Calu3 (cell line): ENCODE measurements around the gene TGFBI. TPM values are rescaled to one million over a fixed set of nuclear protein-coding genes. Genes with fewer than 3 reads are reported as not detected.

Experiments
- BruUV-seq: library from RNA; stranded (reverse); fragments of 400-500 nt; replicated peaks from 2 replicates; lab custom pipeline; 2021; lab: Mats Ljungman, UMichigan
- CTCF ChIA-PET: fragments of 300-600 bp; sonication (Branson Sonifier 250); formaldehyde crosslinking; loops from one replicate; lab custom pipeline; 2022; ENCODE audit warnings: antibody characterized with exemption; lab: Charles Lee
- DNase-seq: peaks from one replicate; pipeline ENCODE4 v3.0.0; 2022
- H3K27ac Mint-ChIP-seq: one replicate; pipeline ENCODE4 v1.8.0; 2022; ENCODE audit warnings: mixed read lengths; ENCODE audit not compliant: unreplicated experiment
- H3K27me3 Mint-ChIP-seq: one replicate; pipeline ENCODE4 v1.8.0; 2022; ENCODE audit warnings: mixed read lengths; ENCODE audit not compliant: unreplicated experiment
- H3K36me3 Mint-ChIP-seq: one replicate; pipeline ENCODE4 v1.8.0; 2022; ENCODE audit warnings: mild to moderate bottlenecking, moderate library complexity, mixed read lengths; ENCODE audit not compliant: insufficient read depth, unreplicated experiment
- H3K4me1 Mint-ChIP-seq: one replicate; pipeline ENCODE4 v1.8.0; 2022; ENCODE audit warnings: mild to moderate bottlenecking, low read depth, mixed read lengths; ENCODE audit not compliant: unreplicated experiment
- H3K4me3 Mint-ChIP-seq: one replicate; pipeline ENCODE4 v1.8.0; 2022; ENCODE audit warnings: mild to moderate bottlenecking, low read depth, moderate library complexity, mixed read lengths; ENCODE audit not compliant: unreplicated experiment
- H3K9me3 Mint-ChIP-seq: one replicate; pipeline ENCODE4 v1.8.0; 2022; ENCODE audit warnings: low read depth, mixed read lengths; ENCODE audit not compliant: unreplicated experiment
- CTCF ChIP-seq: fragments of 200-600 bp; IDR thresholded peaks from one replicate; pipeline ENCODE4 v1.8.0; 2022; ENCODE audit warnings: antibody characterized with exemption; ENCODE audit not compliant: unreplicated experiment
- intact Hi-C: fragments of 100-400 bp; cut with micrococcal nuclease; formaldehyde crosslinking; loops from one replicate; pipeline ENCODE4 v1.10.0; 2022; ENCODE audit not compliant: unreplicated experiment
- total RNA-seq: library from RNA; stranded (reverse); gene quantifications from 2 replicates; pipeline ENCODE4 v1.2.3, GENCODE V29; 2022

The TGFBI gene
- total RNA-seq, 1 experiment from 2014 or later = 95.2 TPM

GRCh38 chr5:136051486-136052220 is 22.9 kb downstream of the TGFBI start:
- CTCF ChIA-PET = no interaction called here
- Mint-ChIP-seq H3K4me1 (peaks cover 58% of the 10 kb centered on the region), H3K27me3 (no peaks in the 10 kb centered on the region), H3K9me3 (no peaks in the 10 kb centered on the region), H3K36me3 (peaks cover 39% of the 10 kb centered on the region), H3K4me3 (no peak overlapping the region), H3K27ac (peak overlapping the region; percentile 14)
- no peak for TF ChIP-seq CTCF
- intact Hi-C loops = loop anchor here (2.0 kb wide), 1 partner anchor 75 kb away; no protein-coding TSS in a partner anchor
- DNase-seq = no peak
- BruUV-seq = no TSS peak

GRCh38 chr5:136052692-136053335 is 24.0 kb downstream of the TGFBI start:
- Mint-ChIP-seq H3K27ac (peak overlapping the region; percentile 74), H3K36me3 (peaks cover 42% of the 10 kb centered on the region), H3K9me3 (no peaks in the 10 kb centered on the region), H3K4me1 (peaks cover 70% of the 10 kb centered on the region), H3K27me3 (no peaks in the 10 kb centered on the region), H3K4me3 (no peak overlapping the region)
- no peak for TF ChIP-seq CTCF
- CTCF ChIA-PET = interaction anchor here (0.6 to 2.1 kb wide), 11 partner anchors 9 to 248 kb away, joined by 3 to 10 read pairs (median 4); partner anchors contain the start of gene TGFBI
- no peak for DNase-seq
- intact Hi-C loops = loop anchor here (1.0 to 2.0 kb wide), 2 partner anchors 36 to 76 kb away; no protein-coding TSS in a partner anchor
- no TSS peak for BruUV-seq

DNA sequence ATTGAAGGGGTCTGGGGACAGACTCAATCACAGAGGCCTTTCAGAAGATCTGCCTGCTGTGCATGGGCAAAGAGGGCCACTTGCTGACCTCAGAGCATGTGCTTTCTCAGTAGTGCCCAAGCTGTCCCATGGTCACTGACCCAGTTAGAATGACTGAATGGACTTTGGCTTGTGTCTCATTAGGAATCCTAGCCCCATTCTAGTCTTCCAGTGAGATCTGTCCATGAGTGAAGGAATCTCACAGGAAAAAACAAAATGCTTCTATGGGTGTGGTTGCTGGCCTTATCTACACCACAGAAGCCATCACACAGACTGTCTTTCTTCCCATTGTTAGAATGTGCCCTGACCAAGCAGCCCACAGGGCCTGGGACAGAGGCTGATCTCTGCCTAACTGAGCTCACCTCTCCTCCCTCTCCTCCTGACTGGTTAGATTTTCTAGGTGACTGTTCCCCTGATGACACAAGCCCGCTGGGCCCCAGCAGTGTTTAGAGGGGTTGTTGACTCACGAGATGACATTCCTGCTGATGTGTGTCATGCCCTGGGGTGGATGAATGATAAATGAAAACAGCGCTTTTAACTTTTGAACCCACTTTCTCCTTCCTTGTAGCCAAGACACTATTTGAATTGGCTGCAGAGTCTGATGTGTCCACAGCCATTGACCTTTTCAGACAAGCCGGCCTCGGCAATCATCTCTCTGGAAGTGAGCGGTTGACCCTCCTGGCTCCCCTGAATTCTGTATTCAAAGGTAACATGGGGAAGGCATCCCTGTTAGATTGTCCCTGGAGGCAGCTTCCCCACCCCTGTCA is 24.8 kb downstream of the TGFBI start:
- no peak for TF ChIP-seq CTCF
- H3K36me3 Mint-ChIP-seq = peaks cover 38% of the 10 kb centered on the region
- H3K4me3 Mint-ChIP-seq = peak overlapping the region; percentile 38
- H3K27me3 Mint-ChIP-seq = no peaks in the 10 kb centered on the region
- peaks cover 71% of the 10 kb centered on the region for H3K4me1 Mint-ChIP-seq
- CTCF ChIA-PET = interaction anchor here (0.6 to 2.1 kb wide), 15 partner anchors 9 to 247 kb away, joined by 3 to 10 read pairs (median 4); partner anchors contain the start of gene TGFBI
- no peaks in the 10 kb centered on the region for H3K9me3 Mint-ChIP-seq
- intact Hi-C loops = loop anchor here (1.0 to 2.0 kb wide), 2 partner anchors 36 to 77 kb away; no protein-coding TSS in a partner anchor
- TSS peak; percentile 99 for BruUV-seq
- DNase-seq = peak; percentile 90
- peak overlapping the region; percentile 74 for H3K27ac Mint-ChIP-seq
